Pancreas (tissue), 10 donors: ENCODE data around the gene KCNMA1. TPM values are rescaled to one million over a fixed set of nuclear protein-coding genes. Genes with fewer than 3 reads are reported as not detected.

Experiments used
- ATAC-seq, 4 donors: fragments of 200-7000 bp; cut with Tn5 transposase; one replicate each; pipeline versions ENCODE4 v1.8.0 to v1.9.1; 2020; ENCODE audit warnings: mild to moderate bottlenecking in 4 of 4, moderate library complexity in 4 of 4
- DNase-seq, 6 donors: peaks; one replicate each; pipeline ENCODE4 v3.0.0-alpha.2; 2020
- FAIRE-seq: peaks from 2 replicates; lab custom pipeline; 2012; peaks lifted over from hg19 to GRCh38; lab: Jason Lieb, UNC
- H3K27ac ChIP-seq, 4 donors: fragments of 200-600 bp; sonication (generic); 1 replicate in 3 of 4; 2 replicates in 1 of 4; pipeline versions ENCODE4 v1.5.0 to v1.8.0; 2020
- H3K27me3 ChIP-seq, 4 donors: fragments of 200-600 bp; one replicate each; pipeline ENCODE4 v1.8.0; 2021
- H3K36me3 ChIP-seq, 3 donors: fragments of 200-600 bp; sonication (generic) in 1 of 3; one replicate each; pipeline versions ENCODE4 v1.5.0 to v1.8.0; 2020 to 2021
- H3K4me1 ChIP-seq, 3 donors: fragments of 200-600 bp; one replicate each; pipeline ENCODE4 v1.8.0; 2021
- H3K4me3 ChIP-seq, 4 donors: fragments of 200-600 bp; sonication (generic) in 2 of 4; one replicate each; pipeline versions ENCODE4 v1.5.0 to v1.8.0; 2020 to 2021
- H3K9me3 ChIP-seq, 4 donors: fragments of 200-600 bp; one replicate each; pipeline ENCODE4 v1.8.0; 2021
- CTCF ChIP-seq, 4 donors: fragments of 200-600 bp; sonication (generic) in 3 of 4; IDR thresholded peaks; one replicate each; pipeline versions ENCODE4 v1.5.0 to v1.8.0; 2021; ENCODE audit warnings: antibody characterized with exemption in 4 of 4
- WGBS, 2 donors: extraction: QIAGEN DNeasy Blood & Tissue Kit; methylation state at CpG; one replicate each; pipeline ENCODE4 v1.1.7; 2013; 5-methylcytosine and 5-hydroxymethylcytosine counted together
- intact Hi-C, 3 donors: fragments of 100-400 bp; cut with DNase I; formaldehyde crosslinking; loops; one replicate each; pipeline versions ENCODE4 v1.11.1 to v1.14.2; 2022
- polyA plus RNA-seq, 2 donors: library from polyadenylated mRNA; stranded (reverse); fragments of 200-250 nt; gene quantifications; one replicate each; pipeline ENCODE4 v1.2.3, GENCODE V29; 2013
- total RNA-seq, 6 donors: library from RNA; stranded (reverse); fragmentation: NEBNext Ultra II Directional in 4 of 6; extraction: Animal tissue kit (Norgen Biotek cat#: 25700) in 4 of 6; gene quantifications; one replicate each; pipeline versions ENCODE4 v1.2.1 to v1.2.4, GENCODE V29; 2021 to 2023
- donor health status: healthy with polysubstance abuse.
- donor health status: DM: no; HTN: no; CAD: no; lungs with moderate emphysema.
- donor health status: DM: no; HTN: no; CAD: no.
- donor health status: control.
- donor health status: control.
- donor health status: Bipolar disorder and iron deficiency.
- donor health status: DM: yes; HTN: yes; CAD: no.
- donor health status: DM: no; HTN: no; CAD: no.
- donor health status: DM: no; HTN: no; CAD: no.
- donor health status: DM: yes; HTN: yes; CAD: no.

The KCNMA1 gene
- total and polyA plus RNA-seq, 8 donors, result 3.5 to 19.4 (median 9.3) TPM

- no peak for FAIRE-seq
- ATAC-seq, result no peak
- no peaks in the 10 kb centered on the region for H3K4me1 ChIP-seq
- no peak for TF ChIP-seq CTCF (IDR thresholded peaks at IDR 0.05)
- no peaks in the 10 kb centered on the region for H3K36me3 ChIP-seq
- H3K9me3 ChIP-seq, result no peaks in the 10 kb centered on the region
- intact Hi-C loops, result no loop called here
- DNase-seq, result no peak
- 50 to 68% methylated on average over 1 of the region's 1 CpG for WGBS, 2 donors
- no peak overlapping the region for H3K27ac ChIP-seq
- no peaks in the 10 kb centered on the region for H3K27me3 ChIP-seq
- no peak overlapping the region for H3K4me3 ChIP-seq
Measured at GRCh38 chr10:77604063-77604462, 33.5 kb downstream of the KCNMA1 start.

GRCh38 chr10:77603534-77603927, 34.1 kb downstream of the KCNMA1 start:
- ATAC-seq, result peak in 3 of 4 donors; percentile 16 to 36 (median 24)
- TF ChIP-seq CTCF (IDR thresholded peaks at IDR 0.05), result no peak
- DNase-seq, result peak in 2 of 6 donors; percentile 19 to 34
- no peaks in the 10 kb centered on the region for H3K9me3 ChIP-seq
- no peak overlapping the region for H3K4me3 ChIP-seq
- WGBS, 2 donors, result 28 to 34% methylated on average over 2 of the region's 2 CpGs
- FAIRE-seq, result no peak
- intact Hi-C loops, result no loop called here
- no peaks in the 10 kb centered on the region for H3K4me1 ChIP-seq
- no peak overlapping the region for H3K27ac ChIP-seq
- no peaks in the 10 kb centered on the region for H3K36me3 ChIP-seq
- no peaks in the 10 kb centered on the region for H3K27me3 ChIP-seq

- peak in 1 of 6 donors; percentile 14 for DNase-seq
- peak in 1 of 4 donors; percentile 9 for ATAC-seq
- no peak for FAIRE-seq
- H3K27me3 ChIP-seq, result no peaks in the 10 kb centered on the region
- 72 to 73% methylated on average over 7 of the region's 7 CpGs for whole genome bisulfite sequencing, 2 donors
- H3K4me3 ChIP-seq, result no peak overlapping the region
- no peak overlapping the region for H3K27ac ChIP-seq
- TF ChIP-seq CTCF (IDR thresholded peaks at IDR 0.05), result no peak
- H3K36me3 ChIP-seq, result no peaks in the 10 kb centered on the region
- H3K9me3 ChIP-seq, result no peaks in the 10 kb centered on the region
- intact Hi-C loops, result no loop called here
- H3K4me1 ChIP-seq, result no peaks in the 10 kb centered on the region
Measured at GRCh38 chr10:77602913-77603533, 34.6 kb downstream of the KCNMA1 start.

- no peak for TF ChIP-seq CTCF (IDR thresholded peaks at IDR 0.05)
- no peak for FAIRE-seq
- intact Hi-C loops, result no loop called here
- Histone ChIP-seq H3K4me3 (no peak overlapping the region), H3K4me1 (no peaks in the 10 kb centered on the region), H3K27me3 (no peaks in the 10 kb centered on the region), H3K9me3 (no peaks in the 10 kb centered on the region), H3K27ac (no peak overlapping the region), H3K36me3 (no peaks in the 10 kb centered on the region)
- no peak for ATAC-seq
- peak in 1 of 6 donors; percentile 29 for DNase-seq
- WGBS, 2 donors, result 81 to 85% methylated on average over 8 of the region's 8 CpGs
Measured at GRCh38 chr10:77602231-77602912, 35.2 kb downstream of the KCNMA1 start.

- H3K27me3 ChIP-seq, result no peaks in the 10 kb centered on the region
- no peak for FAIRE-seq
- H3K36me3 ChIP-seq, result no peaks in the 10 kb centered on the region
- no peaks in the 10 kb centered on the region for H3K4me1 ChIP-seq
- DNase-seq, result peak in 4 of 6 donors; percentile 42 to 85 (median 75)
- H3K9me3 ChIP-seq, result no peaks in the 10 kb centered on the region
- intact Hi-C loops, result no loop called here
- ATAC-seq, result peak; percentile 86 to 97 (median 92)
- peak overlapping the region in 1 of 4 donors; percentile 62 for H3K27ac ChIP-seq
- H3K4me3 ChIP-seq, result no peak overlapping the region
- WGBS, 2 donors, result 24 to 30% methylated on average over 4 of the region's 4 CpGs
- TF ChIP-seq CTCF (IDR thresholded peaks at IDR 0.05), result no peak
Measured at GRCh38 chr10:77601488-77601887, 36.1 kb downstream of the KCNMA1 start.
